Measurements from ENCODE around the gene TNRC18.
"Not testable (repeated sequence)": the region's sequence is repeated elsewhere in the genome, so short reads cannot be mapped to it uniquely, and the experiment has no call there.

TNRC18 gene

GRCh38 chr7:5291301-5291700, 132.3 kb downstream of the TNRC18 start:
- no peak for DNase-seq (ENCODE audit: low read depth)

GRCh38 chr7:5289355-5289754, 134.3 kb downstream of the TNRC18 start:
- no peak for DNase-seq (ENCODE audit: low read depth)

DNA sequence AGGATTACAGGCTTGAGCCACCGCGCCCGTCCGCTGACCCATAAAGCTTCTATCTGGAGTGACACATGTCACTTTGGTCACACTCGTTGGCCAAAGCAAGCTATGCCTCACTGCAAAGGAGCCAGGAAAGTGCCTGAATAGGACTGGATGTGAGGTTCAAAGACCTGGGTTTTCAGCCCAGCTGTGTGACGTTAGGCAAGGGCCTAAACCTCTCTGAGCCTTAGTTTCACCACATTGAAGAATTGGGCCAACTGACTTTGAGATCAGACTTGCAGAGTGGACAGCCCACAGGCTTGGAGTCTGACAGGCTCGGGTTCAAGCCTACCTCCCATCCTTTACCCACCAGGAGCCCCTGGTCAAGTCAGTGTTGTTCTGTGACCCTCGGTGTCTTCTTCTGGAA, 135.1 kb downstream of the TNRC18 start:
- not testable (repeated sequence) for DNase-seq (ENCODE audit: low read depth)

DNA sequence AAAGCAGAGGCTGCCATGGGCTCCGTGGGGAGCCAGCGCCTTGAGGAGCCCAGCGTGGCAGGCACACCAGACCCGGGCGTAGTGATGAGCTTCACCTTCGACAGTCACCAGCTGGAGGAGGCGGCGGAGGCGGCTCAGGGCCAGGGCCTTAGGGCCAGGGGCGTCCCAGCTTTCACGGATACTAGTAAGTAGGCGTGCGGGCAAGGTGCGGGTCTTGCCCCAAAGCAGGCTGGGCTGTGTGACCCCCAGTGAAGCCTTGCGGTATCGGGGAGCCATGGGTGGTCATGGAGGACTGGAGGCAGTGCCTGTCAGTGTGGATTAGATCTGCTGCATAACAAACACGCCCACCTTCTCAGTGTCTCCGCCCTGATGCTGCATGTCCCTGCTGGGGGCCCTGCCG, 135.8 kb downstream of the TNRC18 start:
- DNase-seq (ENCODE audit: low read depth): no peak

DNA sequence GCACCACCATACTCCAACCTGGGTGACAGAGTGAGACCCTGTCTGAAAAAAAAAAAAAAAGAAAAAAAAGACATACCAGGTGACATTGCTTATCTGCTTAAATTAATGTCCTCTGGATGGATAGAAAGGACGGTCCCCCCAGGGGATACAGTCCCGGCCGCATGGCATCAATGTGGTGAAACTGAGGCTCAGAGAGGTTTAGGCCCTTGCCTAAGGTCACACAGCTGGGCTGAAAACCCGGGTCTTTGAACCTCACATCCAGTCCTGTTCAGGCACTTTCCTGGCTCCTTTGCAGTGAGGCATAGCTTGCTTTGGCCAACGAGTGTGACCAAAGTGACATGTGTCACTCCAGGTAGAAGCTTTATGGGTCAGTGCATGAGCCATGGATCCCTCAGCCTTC, 136.3 kb downstream of the TNRC18 start:
- not testable (repeated sequence) for DNase-seq (ENCODE audit: low read depth)

DNA sequence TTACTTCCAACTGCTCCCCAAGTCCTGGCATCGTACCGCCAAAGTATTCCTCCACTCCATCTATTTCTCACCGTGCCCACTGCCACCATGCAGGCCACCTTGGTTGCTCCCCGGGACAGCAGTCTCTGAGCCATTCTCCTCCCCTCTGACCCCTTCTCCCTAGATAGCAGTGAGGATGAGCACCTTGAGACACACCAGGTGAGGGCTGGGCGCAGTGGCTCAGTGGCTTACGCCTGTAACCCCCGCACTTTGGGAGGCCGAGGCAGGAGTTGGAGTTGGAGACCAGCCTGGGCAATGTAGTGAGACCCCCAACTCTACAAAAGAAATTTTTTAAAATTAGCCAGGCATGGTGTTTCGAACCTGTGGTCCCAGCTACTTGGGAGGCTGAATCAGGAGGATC, 136.7 kb downstream of the TNRC18 start:
- DNase-seq (ENCODE audit: low read depth): no peak

DNA sequence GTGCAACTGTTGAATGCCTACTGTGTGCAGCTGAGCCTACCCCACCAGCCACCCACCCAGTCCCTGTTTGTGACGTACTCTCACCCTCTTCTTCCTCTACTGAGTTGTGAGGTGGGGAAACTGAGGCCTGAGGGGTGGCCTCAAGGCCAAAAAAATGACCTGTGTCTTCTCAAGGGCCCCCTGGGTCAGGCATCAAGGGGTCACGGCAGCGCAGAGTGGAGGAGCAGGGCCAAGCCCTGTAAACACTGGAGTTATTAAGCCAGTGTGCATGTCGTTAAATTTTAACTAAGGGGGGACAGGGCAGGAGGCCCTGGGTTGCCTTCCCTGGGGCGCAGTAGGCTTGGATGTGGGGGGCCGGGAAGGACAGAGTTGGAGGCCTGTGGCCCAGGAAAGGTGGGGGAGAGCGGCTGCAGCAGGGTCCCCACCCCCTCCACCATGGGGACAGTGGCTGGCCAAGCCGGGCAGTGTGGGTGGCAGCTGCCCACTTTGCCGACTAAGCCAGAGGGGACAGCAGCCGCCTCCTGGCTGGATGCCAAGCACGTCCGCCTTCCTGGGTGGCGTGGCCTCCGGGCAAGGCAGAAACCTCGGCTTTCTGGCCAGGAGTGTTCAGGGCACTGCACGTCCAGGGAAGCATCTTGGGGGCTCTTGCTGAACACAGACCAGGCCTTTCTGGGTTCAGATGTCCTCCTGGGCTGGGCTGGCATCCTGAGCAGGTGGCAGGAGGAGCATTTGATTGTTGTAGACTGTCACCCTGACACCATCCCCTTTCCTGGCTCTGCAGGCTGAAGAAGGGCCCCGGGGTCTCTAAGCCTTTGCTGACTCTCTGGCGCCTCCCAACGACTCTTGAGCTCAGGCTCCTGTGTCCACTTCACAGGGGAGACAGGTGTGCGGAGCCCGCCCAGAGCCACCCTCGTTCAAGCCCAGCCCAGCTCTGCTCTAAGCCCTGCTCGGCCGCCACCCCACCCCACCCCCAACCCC, 139.0 kb downstream of the TNRC18 start:
- no peak for DNase-seq (ENCODE audit: low read depth)

GRCh38 chr7:5283421-5284303, 140.0 kb downstream of the TNRC18 start:
- DNase-seq (ENCODE audit: low read depth): no peak

DNA sequence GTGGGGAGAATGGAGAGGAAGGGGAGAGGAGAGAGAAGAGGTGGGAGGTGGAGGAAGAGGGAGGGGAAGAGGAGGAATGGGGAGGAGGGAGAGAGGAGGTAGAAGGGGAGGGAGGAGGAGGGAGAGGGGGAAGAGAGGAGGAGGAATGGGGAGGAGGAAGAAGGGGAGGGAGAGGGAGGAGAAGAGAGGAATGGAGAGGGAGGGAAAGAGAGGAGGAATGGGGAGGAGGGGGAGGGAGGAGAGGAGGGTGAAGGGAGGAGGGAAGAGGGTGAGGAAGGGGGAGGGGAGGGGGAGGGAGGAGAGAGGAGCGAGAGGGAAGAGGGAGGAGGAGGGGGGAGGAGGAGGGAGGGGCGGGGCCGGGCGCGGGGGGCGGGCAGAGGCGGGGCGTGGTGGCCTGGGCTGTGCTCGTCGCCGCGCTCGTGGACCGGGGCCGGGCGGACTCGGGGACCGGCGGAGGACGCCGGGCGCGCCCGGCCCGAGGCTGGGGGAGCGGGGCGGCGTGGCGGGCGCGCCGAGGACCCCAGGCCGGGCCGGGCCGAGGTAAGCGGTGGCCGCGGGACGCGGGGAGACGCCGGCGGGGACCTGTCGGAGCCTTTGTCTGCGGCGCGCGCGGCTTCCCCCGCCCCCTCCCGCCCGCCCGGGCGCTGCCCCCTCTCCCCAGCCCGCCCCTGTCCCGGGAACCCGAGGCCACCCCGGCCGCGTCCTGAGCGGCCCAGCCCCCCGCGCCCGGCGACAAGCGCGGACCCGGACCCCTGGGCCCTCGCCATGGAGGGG, 140.9 kb downstream of the TNRC18 start, which contains the start of gene SLC29A4:
Gene SLC29A4, plus strand, starts transcription at position 401 of the 774 bp plus-strand sequence. CDS start 4,874 bp downstream, outside the sequence.
- DNase-seq (ENCODE audit: low read depth): peak; percentile 18

DNA sequence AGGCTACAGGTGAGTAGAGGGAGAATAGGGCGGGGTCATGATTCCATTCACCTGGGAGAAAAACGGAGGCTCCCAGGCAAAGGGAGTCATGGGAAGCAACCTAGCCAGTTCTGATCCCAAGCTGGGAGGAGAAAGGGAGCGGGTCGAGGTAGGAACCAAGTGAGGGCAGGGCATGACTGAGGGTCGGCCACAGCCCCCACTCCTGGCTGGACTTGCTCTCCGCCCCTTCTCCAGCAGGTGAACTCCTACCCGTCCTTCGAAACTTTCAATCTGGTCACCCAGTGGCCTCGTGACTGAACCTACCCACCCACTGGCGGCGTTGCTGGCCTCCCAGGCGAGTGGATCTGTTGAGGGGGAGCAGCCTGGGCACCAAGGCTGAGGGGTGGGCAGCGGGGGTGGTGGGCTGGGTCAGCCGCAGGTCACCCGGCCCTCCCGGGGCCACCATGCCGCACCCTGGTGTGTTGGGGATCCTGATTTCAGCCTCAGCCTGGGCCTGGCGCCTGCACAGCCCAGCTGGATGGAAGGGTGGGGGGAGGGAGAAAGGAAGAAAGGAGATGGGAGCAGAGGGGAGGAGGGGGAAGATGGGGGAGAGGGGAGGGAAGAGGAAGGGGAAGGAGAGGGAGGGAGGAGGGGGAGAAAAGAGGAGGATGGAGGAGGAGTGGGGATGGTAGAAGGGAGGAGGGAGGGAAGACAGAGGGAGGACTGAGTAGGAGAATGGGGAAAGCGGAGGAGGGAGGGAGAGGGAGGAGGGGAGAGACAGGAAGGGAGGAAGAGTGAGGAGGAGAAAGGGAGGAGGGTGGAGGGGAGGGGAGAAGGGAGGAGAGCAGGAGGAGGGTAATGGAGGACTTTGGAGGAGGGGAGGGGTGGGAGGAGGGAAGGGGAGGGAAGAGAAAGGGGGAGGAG, 141.8 kb downstream of the TNRC18 start:
- DNase-seq (ENCODE audit: low read depth): not testable (repeated sequence)

- no peak for DNase-seq (ENCODE audit: low read depth)
Measured at GRCh38 chr7:5279734-5280133, 143.9 kb downstream of the TNRC18 start.

DNA sequence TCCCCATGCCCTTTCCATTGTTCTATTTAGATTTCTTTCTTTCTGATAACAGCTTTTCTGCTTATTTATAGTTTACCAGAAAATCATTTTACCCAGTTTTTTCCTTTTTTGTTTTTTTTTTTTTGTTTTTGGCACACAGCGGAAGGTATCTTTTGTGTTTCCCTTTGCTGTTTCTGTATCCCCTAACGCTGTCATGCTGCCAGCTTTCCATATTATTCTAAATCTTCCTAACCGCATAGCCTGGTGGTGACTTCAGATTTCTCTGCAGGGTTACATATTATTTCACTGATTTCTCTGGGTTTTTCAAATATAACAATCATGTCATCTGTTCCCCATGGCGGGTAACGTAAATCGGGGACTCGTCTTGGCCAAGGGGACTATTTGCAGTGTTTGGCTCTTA, 144.9 kb downstream of the TNRC18 start:
- no peak for DNase-seq (ENCODE audit: low read depth)

- DNase-seq (ENCODE audit: low read depth): no peak
Measured at GRCh38 chr7:5276611-5277010, 147.0 kb downstream of the TNRC18 start.

DNA sequence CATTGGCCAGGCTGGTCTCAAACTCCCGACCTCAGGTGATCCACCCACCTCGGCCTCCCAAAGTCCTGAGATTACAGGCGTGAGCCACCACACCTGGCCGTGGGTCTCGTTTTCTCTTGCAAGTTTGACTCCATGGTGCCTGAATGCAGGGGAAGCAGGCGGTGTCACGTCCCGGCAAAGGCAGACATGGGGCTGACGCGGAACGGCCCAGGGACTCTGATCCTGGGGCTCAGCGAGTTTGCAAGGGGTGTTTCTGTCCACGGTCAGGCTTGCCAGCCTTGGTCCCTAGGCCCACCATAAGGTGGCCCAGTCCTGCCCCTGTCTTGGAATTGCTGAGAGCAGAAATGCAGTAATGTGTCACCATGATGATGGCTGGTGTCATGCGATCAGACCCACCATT, 147.5 kb downstream of the TNRC18 start:
- DNase-seq (ENCODE audit: low read depth): not testable (repeated sequence)

GRCh38 chr7:5275510-5275909, 148.1 kb downstream of the TNRC18 start:
- not testable (repeated sequence) for DNase-seq (ENCODE audit: low read depth)

- DNase-seq (ENCODE audit: low read depth): not testable (repeated sequence)
Measured at GRCh38 chr7:5274985-5275431, 148.6 kb downstream of the TNRC18 start.

DNA sequence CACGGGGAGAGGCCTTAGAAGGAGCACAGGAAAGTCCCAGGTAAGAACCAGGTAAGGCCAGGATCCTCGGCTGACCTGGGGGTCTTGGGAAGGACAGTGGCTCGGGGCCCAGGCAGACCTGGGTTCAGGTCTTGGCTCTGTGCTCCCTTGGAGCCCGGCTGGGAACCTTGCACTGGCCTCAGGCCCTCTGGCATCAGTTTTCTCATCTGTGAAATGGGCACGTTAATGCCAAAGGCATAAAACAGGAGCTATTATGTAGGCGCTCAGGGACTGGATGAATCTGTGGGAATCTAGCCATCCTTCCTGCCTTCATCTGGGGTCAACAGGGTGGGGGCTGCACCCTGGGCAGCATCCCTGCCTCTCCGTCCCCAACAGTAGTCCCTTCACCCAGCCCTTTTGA, 149.2 kb downstream of the TNRC18 start:
- DNase-seq (ENCODE audit: low read depth): no peak

- DNase-seq (ENCODE audit: low read depth): not testable (repeated sequence)
Measured at GRCh38 chr7:5273831-5274405, 149.7 kb downstream of the TNRC18 start.

DNA sequence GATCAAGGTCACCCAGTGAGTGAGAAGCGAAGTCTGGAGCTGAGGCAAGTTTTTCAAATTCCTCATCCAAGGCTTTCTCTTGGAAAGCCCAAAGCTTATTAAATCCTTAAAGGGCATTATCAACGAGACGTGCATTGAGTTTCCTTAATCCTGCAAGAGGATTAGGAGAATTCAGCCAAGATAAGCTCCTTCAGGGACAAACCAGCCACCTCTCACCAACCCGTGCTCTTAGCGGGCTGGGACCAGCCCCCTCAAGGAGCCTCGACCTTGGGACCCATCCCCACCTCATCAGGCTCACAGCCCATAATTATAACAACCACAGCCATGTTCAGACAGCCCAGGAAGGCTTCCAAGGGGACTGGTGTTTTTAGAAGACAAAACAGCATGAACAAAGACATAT, 152.8 kb downstream of the TNRC18 start:
- no peak for DNase-seq (ENCODE audit: low read depth)

DNA sequence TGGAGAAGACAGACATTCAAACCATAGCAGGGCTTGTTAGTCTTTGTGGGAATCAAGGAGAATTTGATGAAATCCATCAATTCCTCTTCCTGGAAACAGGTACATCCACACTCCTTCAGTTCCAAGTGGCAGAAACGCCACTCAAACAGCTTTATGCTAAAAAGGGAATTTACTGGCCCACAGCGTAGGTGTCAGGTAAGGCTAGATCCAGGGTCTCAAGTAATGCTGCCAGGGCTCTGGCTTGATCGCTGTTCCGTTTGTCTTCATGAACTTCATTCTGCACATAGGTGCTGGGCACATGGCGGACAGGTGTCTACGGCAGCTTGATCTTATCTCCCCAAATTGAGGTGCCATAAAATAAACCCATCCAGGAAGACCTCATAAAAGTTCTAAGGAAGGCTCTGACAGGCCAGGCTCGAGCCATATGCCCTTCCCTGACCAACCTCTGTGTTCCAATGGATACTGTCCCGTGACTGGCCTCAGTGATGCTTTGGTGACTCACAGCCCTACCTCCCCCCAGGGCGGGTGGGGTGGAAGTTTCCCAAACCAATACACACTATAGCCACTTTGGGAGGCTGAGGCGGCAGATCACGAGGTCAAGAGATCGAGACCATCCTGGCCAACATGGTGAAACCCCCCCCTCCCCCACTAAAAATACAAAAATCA, 153.5 kb downstream of the TNRC18 start:
- DNase-seq (ENCODE audit: low read depth): not testable (repeated sequence)

Data from CMK (cell line).